ENCODE measurements around the gene MYDGF.

DNA sequence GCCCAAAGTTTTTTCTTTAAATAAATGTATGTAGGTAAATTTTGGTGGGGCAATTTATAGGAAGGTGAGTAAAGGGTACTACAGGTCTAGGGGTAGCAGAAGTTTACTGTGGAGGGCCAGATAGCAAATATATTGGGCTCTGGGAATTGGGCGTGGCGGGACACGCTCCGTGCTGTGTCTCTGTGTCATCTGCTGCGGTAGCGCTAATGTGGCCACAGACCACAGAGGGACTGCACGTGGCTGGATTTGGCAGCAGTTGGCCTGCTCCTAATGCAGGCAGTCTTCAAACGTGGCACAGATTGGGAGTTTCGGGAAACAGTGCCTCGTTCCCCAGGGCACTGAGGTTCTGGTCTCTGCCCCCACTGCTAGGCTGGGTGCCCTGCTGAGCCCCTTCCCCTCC lies 16.6 kb upstream of the MYDGF start:
- TF ChIP-seq CTCF (IDR thresholded peaks at IDR 0.05), result no peak
- no peak for TF ChIP-seq EZH2phosphoT487 (IDR thresholded peaks at IDR 0.05)
- no peak for TF ChIP-seq EZH2 (IDR thresholded peaks at IDR 0.05)
